Ectodermal cell (in vitro differentiated cells): ENCODE data around the gene MAJIN.

Experiments used
- H3K27ac ChIP-seq: 2 replicates; pipeline ENCODE4 v1.7.0; 2013; ENCODE audit warnings: mild to moderate bottlenecking, low read depth, low read length; ENCODE audit not compliant: insufficient read depth, poor library complexity, severe bottlenecking
- H3K27me3 ChIP-seq: 2 replicates; pipeline ENCODE4 v1.7.0; 2013; ENCODE audit warnings: mild to moderate bottlenecking, low read length; ENCODE audit not compliant: insufficient read depth, control insufficient read depth, poor library complexity, severe bottlenecking
- H3K36me3 ChIP-seq: one replicate; pipeline ENCODE4 v1.7.0; 2013; ENCODE audit warnings: low read length; ENCODE audit not compliant: control insufficient read depth, insufficient read depth
- H3K4me1 ChIP-seq: one replicate; pipeline ENCODE4 v1.7.0; 2013; ENCODE audit warnings: low read length; ENCODE audit not compliant: control insufficient read depth, insufficient read depth
- H3K4me3 ChIP-seq: 2 replicates; pipeline ENCODE4 v1.7.0; 2013; ENCODE audit warnings: low read depth, low read length, control low read depth; ENCODE audit not compliant: insufficient read depth
- H3K9me3 ChIP-seq: 2 replicates; pipeline ENCODE4 v1.7.0; 2013; ENCODE audit warnings: mild to moderate bottlenecking, low read length, moderate library complexity; ENCODE audit not compliant: control insufficient read depth
- WGBS, 2 experiments: methylation state at CpG; one replicate each; pipeline ENCODE4 v1.1.7; 2013; ENCODE audit warnings: missing lambda C conversion rate in 2 of 2; 5-methylcytosine and 5-hydroxymethylcytosine counted together

The MAJIN gene

GRCh38 chr11:64963072-64963631, 8.8 kb downstream of the MAJIN start:
- Histone ChIP-seq H3K27ac (no peak overlapping the region), H3K9me3 (no peaks in the 10 kb centered on the region), H3K4me3 (no peak overlapping the region), H3K4me1 (no peaks in the 10 kb centered on the region), H3K27me3 (no peaks in the 10 kb centered on the region), H3K36me3 (no peaks in the 10 kb centered on the region)
- 90 to 94% methylated on average over 5 of the region's 5 CpGs for WGBS, 2 experiments

DNA sequence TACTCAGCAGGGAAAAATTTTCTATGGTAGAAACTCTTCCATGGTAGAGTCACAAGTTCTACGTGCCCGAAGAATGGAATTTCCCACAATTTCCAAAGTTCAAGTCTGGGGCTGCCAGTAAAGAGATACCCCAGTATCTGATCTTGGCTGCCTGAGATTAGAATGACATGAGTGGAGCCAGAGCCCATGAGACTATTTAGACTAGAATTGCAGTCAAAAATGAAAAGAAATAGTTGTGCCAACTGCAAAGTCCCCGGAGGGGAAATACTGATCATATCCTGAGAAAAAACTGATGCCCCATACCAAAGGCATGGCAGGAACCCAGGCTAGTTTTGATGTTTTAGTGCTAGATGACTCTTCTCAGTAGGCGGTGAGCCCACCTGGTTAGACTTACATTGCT, 11.2 kb downstream of the MAJIN start:
- H3K36me3 ChIP-seq = no peaks in the 10 kb centered on the region
- H3K4me1 ChIP-seq = no peaks in the 10 kb centered on the region
- no peaks in the 10 kb centered on the region for H3K9me3 ChIP-seq
- H3K27me3 ChIP-seq = no peaks in the 10 kb centered on the region
- 88 to 90% methylated on average over 4 of the region's 4 CpGs for WGBS, 2 experiments
- H3K27ac ChIP-seq = no peak overlapping the region
- no peak overlapping the region for H3K4me3 ChIP-seq

DNA sequence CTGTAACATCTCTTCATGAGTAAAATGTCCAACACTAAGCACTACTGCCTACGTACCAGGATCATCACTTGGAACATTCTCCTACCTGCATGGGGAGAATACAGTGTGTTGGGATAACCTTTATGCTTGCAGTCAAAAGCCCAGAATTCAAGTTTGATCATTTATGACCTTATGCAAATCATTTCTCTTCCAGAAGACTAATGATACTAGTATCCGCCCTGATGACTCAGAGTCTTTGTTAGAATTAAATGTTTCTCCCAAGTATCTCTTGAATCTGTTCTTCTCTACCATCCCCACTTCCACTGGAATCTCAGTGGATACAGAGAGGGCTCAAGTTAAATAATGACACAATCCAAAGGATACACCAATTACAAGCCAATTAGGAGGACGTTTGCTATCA, 12.4 kb downstream of the MAJIN start:
- H3K27ac ChIP-seq = no peak overlapping the region
- no peaks in the 10 kb centered on the region for H3K4me1 ChIP-seq
- H3K36me3 ChIP-seq = no peaks in the 10 kb centered on the region
- 82 to 92% methylated on average over 3 of the region's 3 CpGs for WGBS, 2 experiments
- H3K4me3 ChIP-seq = no peak overlapping the region
- no peaks in the 10 kb centered on the region for H3K9me3 ChIP-seq
- H3K27me3 ChIP-seq = no peaks in the 10 kb centered on the region

DNA sequence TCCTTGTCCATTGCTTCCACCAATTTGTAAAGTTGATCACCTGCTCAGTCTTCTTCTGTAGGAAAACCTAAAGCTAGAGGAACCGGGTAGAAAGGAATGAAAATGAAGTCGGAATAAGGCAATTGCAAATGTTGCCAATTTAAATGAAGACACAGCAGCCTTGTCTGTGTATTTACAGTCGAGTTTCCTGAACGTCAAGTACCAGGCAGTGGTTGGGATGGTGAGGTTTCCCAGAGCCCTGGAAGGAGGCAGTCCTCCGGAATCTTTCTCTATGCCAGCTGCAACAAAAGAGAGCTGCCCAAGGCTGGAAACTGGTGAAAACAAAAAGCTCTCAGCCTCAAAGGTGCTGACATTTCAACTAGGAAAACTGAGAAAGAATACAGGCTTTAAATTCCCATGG, 17.7 kb downstream of the MAJIN start:
- Histone ChIP-seq H3K4me1 (no peaks in the 10 kb centered on the region), H3K9me3 (no peaks in the 10 kb centered on the region), H3K36me3 (no peaks in the 10 kb centered on the region), H3K27ac (no peak overlapping the region), H3K27me3 (peaks cover 3% of the 10 kb centered on the region), H3K4me3 (no peak overlapping the region)
- 75 to 77% methylated on average over 5 of the region's 5 CpGs for WGBS, 2 experiments

DNA sequence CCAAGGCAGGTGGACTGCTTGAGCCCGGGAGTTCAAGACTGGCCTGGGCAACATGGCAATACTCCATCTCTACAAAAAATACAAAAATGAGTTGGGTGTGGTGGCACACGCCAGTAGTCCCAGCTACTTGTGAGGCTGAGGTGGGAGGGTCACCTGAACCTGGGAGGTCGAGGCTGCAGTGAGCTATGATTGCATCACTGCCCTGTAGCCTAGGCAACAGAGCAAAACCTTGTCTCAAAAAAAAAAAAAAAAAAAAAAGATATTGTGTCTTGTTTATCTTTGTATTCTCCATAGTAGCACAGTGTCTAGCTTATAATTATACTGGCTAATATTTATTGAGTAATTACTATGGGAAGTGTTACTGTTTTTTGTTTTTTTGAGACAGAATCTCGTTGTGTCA, 20.4 kb downstream of the MAJIN start:
- 89 to 90% methylated on average over 4 of the region's 4 CpGs for WGBS, 2 experiments
- Histone ChIP-seq H3K9me3 (no peaks in the 10 kb centered on the region), H3K4me3 (no peak overlapping the region), H3K36me3 (no peaks in the 10 kb centered on the region), H3K27ac (no peak overlapping the region), H3K27me3 (peaks cover 3% of the 10 kb centered on the region), H3K4me1 (no peaks in the 10 kb centered on the region)

GRCh38 chr11:64947208-64947814, 24.6 kb downstream of the MAJIN start:
- no peaks in the 10 kb centered on the region for H3K4me1 ChIP-seq
- H3K9me3 ChIP-seq = no peaks in the 10 kb centered on the region
- no peaks in the 10 kb centered on the region for H3K27me3 ChIP-seq
- 67 to 71% methylated on average over 5 of the region's 5 CpGs for WGBS, 2 experiments
- no peaks in the 10 kb centered on the region for H3K36me3 ChIP-seq
- no peak overlapping the region for H3K4me3 ChIP-seq
- no peak overlapping the region for H3K27ac ChIP-seq

DNA sequence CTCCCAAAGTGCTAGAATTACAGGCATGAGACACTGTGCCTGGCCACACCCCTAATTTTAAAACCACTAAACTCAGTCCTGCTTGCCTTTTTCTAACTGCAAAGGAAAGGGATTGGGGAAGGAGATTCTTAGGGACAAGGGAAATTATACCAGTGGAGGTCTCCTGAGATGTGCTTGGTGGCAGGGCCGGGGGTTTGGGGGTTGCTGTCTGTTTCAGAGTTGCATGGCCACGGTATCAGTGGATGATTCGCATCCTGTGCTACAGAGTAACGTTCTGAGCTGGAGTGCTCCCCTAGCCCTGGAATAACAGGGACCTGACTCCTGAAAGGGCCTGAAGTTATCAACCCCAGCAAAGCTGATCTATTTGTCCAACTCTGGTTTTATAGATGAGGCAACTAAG, 35.4 kb downstream of the MAJIN start:
- H3K27ac ChIP-seq = no peak overlapping the region
- WGBS, 2 experiments = 87 to 90% methylated on average over 4 of the region's 4 CpGs
- no peaks in the 10 kb centered on the region for H3K27me3 ChIP-seq
- H3K9me3 ChIP-seq = no peaks in the 10 kb centered on the region
- H3K4me3 ChIP-seq = no peak overlapping the region
- H3K36me3 ChIP-seq = no peaks in the 10 kb centered on the region
- H3K4me1 ChIP-seq = peaks cover 14% of the 10 kb centered on the region

GRCh38 chr11:64935359-64936081, 36.4 kb downstream of the MAJIN start, which contains the start of gene GPHA2:
GPHA2 (minus strand) TSS chr11:64935893; CDS start chr11:64935460, 433 bp downstream.
- Histone ChIP-seq H3K4me3 (no peak within 1 kb of the TSS), H3K27ac (no peak within 1 kb of the TSS), H3K36me3 (no peaks in the 10 kb centered on the region), H3K9me3 (no peaks in the 10 kb centered on the region), H3K27me3 (no peaks in the 10 kb centered on the region), H3K4me1 (peaks cover 14% of the 10 kb centered on the region)
- 34 to 35% methylated on average over 14 of the region's 14 CpGs for WGBS, 2 experiments

- H3K4me3 ChIP-seq = no peak overlapping the region
Measured at GRCh38 chr11:64934682-64935358, 37.1 kb downstream of the MAJIN start.

More at GRCh38 chr11:64934682-64935358, 37.1 kb downstream of the MAJIN start:
- Histone ChIP-seq H3K27ac (no peak overlapping the region), H3K4me1 (peaks cover 14% of the 10 kb centered on the region), H3K9me3 (no peaks in the 10 kb centered on the region), H3K27me3 (no peaks in the 10 kb centered on the region), H3K36me3 (no peaks in the 10 kb centered on the region)
- 77 to 81% methylated on average over 27 of the region's 27 CpGs for WGBS, 2 experiments
